Measurements from ENCODE around the gene PAX2. TPM values are rescaled to one million over a fixed set of nuclear protein-coding genes. Genes with fewer than 3 reads are reported as not detected.

Gene PAX2
- total and polyA plus RNA-seq, 2 of the 13 experiments (the other 11 are each of a cell fraction or from before 2014, with no cell fraction given), result not detected

DNA sequence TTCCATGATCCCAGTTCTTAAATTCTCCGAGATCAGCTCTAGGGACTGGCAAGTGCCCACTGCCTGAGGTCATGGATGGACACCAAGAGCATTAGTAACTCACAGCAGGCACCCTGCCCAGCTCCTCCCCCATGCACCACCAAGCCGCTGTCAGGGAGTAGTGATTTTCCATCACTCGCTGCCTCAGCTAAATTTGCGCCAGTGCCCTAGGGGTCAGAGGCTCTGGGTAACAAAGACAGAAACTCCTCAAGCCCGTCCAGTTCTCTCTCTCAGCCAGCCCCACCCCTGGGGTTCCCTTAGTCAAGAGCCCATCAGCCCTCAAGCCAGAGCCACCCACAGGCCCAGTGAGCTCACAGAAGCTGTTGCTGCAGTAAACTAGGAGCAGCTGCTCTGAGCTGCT is 30.0 kb downstream of the PAX2 start (continued):
- TF ChIP-seq, protein P1, sequence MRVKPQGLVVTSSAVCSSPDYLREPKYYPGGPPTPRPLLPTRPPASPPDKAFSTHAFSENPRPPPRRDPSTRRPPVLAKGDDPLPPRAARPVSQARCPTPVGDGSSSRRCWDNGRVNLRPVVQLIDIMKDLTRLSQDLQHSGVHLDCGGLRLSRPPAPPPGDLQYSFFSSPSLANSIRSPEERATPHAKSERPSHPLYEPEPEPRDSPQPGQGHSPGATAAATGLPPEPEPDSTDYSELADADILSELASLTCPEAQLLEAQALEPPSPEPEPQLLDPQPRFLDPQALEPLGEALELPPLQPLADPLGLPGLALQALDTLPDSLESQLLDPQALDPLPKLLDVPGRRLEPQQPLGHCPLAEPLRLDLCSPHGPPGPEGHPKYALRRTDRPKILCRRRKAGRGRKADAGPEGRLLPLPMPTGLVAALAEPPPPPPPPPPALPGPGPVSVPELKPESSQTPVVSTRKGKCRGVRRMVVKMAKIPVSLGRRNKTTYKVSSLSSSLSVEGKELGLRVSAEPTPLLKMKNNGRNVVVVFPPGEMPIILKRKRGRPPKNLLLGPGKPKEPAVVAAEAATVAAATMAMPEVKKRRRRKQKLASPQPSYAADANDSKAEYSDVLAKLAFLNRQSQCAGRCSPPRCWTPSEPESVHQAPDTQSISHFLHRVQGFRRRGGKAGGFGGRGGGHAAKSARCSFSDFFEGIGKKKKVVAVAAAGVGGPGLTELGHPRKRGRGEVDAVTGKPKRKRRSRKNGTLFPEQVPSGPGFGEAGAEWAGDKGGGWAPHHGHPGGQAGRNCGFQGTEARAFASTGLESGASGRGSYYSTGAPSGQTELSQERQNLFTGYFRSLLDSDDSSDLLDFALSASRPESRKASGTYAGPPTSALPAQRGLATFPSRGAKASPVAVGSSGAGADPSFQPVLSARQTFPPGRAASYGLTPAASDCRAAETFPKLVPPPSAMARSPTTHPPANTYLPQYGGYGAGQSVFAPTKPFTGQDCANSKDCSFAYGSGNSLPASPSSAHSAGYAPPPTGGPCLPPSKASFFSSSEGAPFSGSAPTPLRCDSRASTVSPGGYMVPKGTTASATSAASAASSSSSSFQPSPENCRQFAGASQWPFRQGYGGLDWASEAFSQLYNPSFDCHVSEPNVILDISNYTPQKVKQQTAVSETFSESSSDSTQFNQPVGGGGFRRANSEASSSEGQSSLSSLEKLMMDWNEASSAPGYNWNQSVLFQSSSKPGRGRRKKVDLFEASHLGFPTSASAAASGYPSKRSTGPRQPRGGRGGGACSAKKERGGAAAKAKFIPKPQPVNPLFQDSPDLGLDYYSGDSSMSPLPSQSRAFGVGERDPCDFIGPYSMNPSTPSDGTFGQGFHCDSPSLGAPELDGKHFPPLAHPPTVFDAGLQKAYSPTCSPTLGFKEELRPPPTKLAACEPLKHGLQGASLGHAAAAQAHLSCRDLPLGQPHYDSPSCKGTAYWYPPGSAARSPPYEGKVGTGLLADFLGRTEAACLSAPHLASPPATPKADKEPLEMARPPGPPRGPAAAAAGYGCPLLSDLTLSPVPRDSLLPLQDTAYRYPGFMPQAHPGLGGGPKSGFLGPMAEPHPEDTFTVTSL (CRISPR knock-in tag; IDR thresholded peaks at IDR 0.05; ENCODE audit: borderline replicate concordance), result no peak

GRCh38 chr10:100775871-100776270 is 30.5 kb downstream of the PAX2 start:
- Histone ChIP-seq H3K4me1 (ENCODE audit: insufficient read depth, low read length) (peaks cover 13% of the 10 kb centered on the region), H3K9ac (ENCODE audit: insufficient read depth, low read depth, low read length) (no peak overlapping the region), H3K9me3 (ENCODE audit: low read length) (no peaks in the 10 kb centered on the region), H3K36me3 (replicated peaks in 1 of 2; ENCODE audit: control insufficient read depth in 1 of 2, insufficient read depth in 2 of 2, low read length in 2 of 2) (no peaks in the 10 kb centered on the region), H3K27ac (ENCODE audit: extremely low read length, insufficient read depth, low read length) (no peak overlapping the region), H4K20me1 (ENCODE audit: insufficient read depth, low read length) (no peaks in the 10 kb centered on the region), H3K27me3 (ENCODE audit: control insufficient read depth in 1 of 2, insufficient read depth in 2 of 2, low read length in 2 of 2) (peaks cover 0 to 41% of the 10 kb centered on the region in 2 experiments; a peak in 3 of 5 replicates), H3K79me2 (ENCODE audit: insufficient read depth, low read length) (no peaks in the 10 kb centered on the region), H3K4me2 (ENCODE audit: low read depth, low read length) (no peak overlapping the region), H3K4me3 (replicated peaks in 1 of 3; ENCODE audit: insufficient read depth in 1 of 3, low read depth in 2 of 3, low read length in 3 of 3) (no peak overlapping the region), H2AFZ (ENCODE audit: low read length) (no peak overlapping the region)
- WGBS (ENCODE audit: low lambda C conversion rate), result 17% methylated on average over 4 of the region's 4 CpGs
- POLR2A ChIA-PET, result no interaction called here
- ATAC-seq (no peak), FAIRE-seq (no peak), DNase-seq (ENCODE audit: low spot score) (no peak)
- in situ Hi-C loops (cut with HindIII; ENCODE audit: extremely low pct_ligation_motif_present, low pct_unique_long_range_greater_than_20kb), result no loop called here
- CTCF ChIA-PET (ENCODE audit: low intra/inter-chr PET ratio, low total read pairs), result no interaction called here
- intact Hi-C loops (cut with micrococcal nuclease; ENCODE audit: unreplicated experiment), result no loop called here
- no TSS peak for BruUV-seq (replicated peaks)
- TF ChIP-seq MAFK (conservative IDR thresholded peaks at IDR 0.05 in 1 of 2, IDR thresholded peaks at IDR 0.05 in 1 of 2; ENCODE audit: low read length in 2 of 2) (no peak), DMTF1 (CRISPR knock-in tag; IDR thresholded peaks at IDR 0.05) (no peak), ZFP36L1 (CRISPR knock-in tag; IDR thresholded peaks at IDR 0.05) (no peak), TP53 (CRISPR knock-in tag; conservative IDR thresholded peaks at IDR 0.05) (no peak), POLR2AphosphoS5 (IDR thresholded peaks at IDR 0.05; ENCODE audit: low read depth, low read length) (no peak), ZNF280D (CRISPR knock-in tag; IDR thresholded peaks at IDR 0.05) (no peak), RAD21 (CRISPR knock-in tag; IDR thresholded peaks at IDR 0.05) (no peak), ZNF550 (CRISPR knock-in tag; IDR thresholded peaks at IDR 0.05; ENCODE audit: borderline replicate concordance) (no peak)

Data from HepG2 (cell line).